ENCODE measurements around the gene KCNH1.

Gene KCNH1

GRCh38 chr1:210940081-210940617, 193.8 kb downstream of the KCNH1 start:
- TF ChIP-seq EZH2phosphoT487 (IDR thresholded peaks at IDR 0.05; ENCODE audit: low read depth) = no peak
- no peak for TF ChIP-seq CTCF (IDR thresholded peaks at IDR 0.05; ENCODE audit: low read depth, low read length)
- H3K79me2 ChIP-seq (ENCODE audit: low read length) = no peaks in the 10 kb centered on the region
- H3K4me2 ChIP-seq (ENCODE audit: low read length) = no peak overlapping the region

GRCh38 chr1:210938416-210938925, 195.5 kb downstream of the KCNH1 start:
- Histone ChIP-seq H3K4me2 (ENCODE audit: low read length) (no peak overlapping the region), H3K79me2 (ENCODE audit: low read length) (no peaks in the 10 kb centered on the region), H3K36me3 (replicated peaks; ENCODE audit: low read depth, low read length) (no peaks in the 10 kb centered on the region), H2AFZ (ENCODE audit: low read depth, low read length) (no peak overlapping the region), H3K4me3 (ENCODE audit: low read length) (no peak overlapping the region), H3K27me3 (ENCODE audit: low read depth, low read length) (peaks cover 26% of the 10 kb centered on the region), H3K27ac (ENCODE audit: low read length) (no peak overlapping the region), H3K9ac (ENCODE audit: low read length) (no peak overlapping the region), H3K4me1 (ENCODE audit: low read length) (no peaks in the 10 kb centered on the region), H4K20me1 (ENCODE audit: insufficient read depth, low read length) (no peaks in the 10 kb centered on the region), H3K9me3 (ENCODE audit: insufficient read depth, low read length) (no peaks in the 10 kb centered on the region)
- TF ChIP-seq EZH2phosphoT487 (IDR thresholded peaks at IDR 0.05; ENCODE audit: low read depth) (no peak), CTCF (IDR thresholded peaks at IDR 0.05; ENCODE audit: low read depth, low read length) (no peak)

More at GRCh38 chr1:210940081-210940617, 193.8 kb downstream of the KCNH1 start:
- Histone ChIP-seq H3K4me1 (ENCODE audit: low read length) (no peaks in the 10 kb centered on the region), H4K20me1 (ENCODE audit: insufficient read depth, low read length) (no peaks in the 10 kb centered on the region), H2AFZ (ENCODE audit: low read depth, low read length) (no peak overlapping the region), H3K27ac (ENCODE audit: low read length) (no peak overlapping the region), H3K4me3 (ENCODE audit: low read length) (no peak overlapping the region), H3K9me3 (ENCODE audit: insufficient read depth, low read length) (no peaks in the 10 kb centered on the region), H3K9ac (ENCODE audit: low read length) (no peak overlapping the region), H3K36me3 (replicated peaks; ENCODE audit: low read depth, low read length) (no peaks in the 10 kb centered on the region), H3K27me3 (ENCODE audit: low read depth, low read length) (peaks cover 26% of the 10 kb centered on the region)

DNA sequence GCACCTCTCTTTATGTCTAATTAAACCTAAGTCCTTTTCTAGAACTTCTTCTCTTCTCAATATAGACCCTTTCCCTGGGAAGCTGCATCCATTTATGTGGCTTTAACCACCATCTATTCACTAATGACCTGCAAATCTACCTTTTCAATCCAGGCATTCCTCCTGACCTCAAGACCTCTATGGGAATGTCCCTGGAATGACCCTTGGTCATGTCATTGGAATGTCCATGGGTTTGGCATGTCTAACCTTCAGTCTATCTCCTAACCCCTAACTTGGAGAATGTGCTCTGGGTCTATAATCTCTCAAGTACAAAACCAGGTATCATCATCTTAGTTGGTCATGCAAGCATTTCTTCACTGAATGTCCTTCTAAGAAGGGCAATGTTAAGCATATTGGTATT, 196.1 kb downstream of the KCNH1 start:
- Histone ChIP-seq H3K36me3 (replicated peaks; ENCODE audit: low read depth, low read length) (no peaks in the 10 kb centered on the region), H3K27me3 (ENCODE audit: low read depth, low read length) (peaks cover 26% of the 10 kb centered on the region), H3K4me2 (ENCODE audit: low read length) (no peak overlapping the region), H4K20me1 (ENCODE audit: insufficient read depth, low read length) (no peaks in the 10 kb centered on the region), H3K9ac (ENCODE audit: low read length) (no peak overlapping the region), H3K27ac (ENCODE audit: low read length) (no peak overlapping the region), H3K79me2 (ENCODE audit: low read length) (no peaks in the 10 kb centered on the region), H2AFZ (ENCODE audit: low read depth, low read length) (no peak overlapping the region), H3K4me1 (ENCODE audit: low read length) (no peaks in the 10 kb centered on the region), H3K9me3 (ENCODE audit: insufficient read depth, low read length) (no peaks in the 10 kb centered on the region), H3K4me3 (ENCODE audit: low read length) (no peak overlapping the region)
- TF ChIP-seq EZH2phosphoT487 (IDR thresholded peaks at IDR 0.05; ENCODE audit: low read depth) (no peak), CTCF (IDR thresholded peaks at IDR 0.05; ENCODE audit: low read depth, low read length) (no peak)

- Histone ChIP-seq H3K9me3 (ENCODE audit: insufficient read depth, low read length) (no peaks in the 10 kb centered on the region), H3K27ac (ENCODE audit: low read length) (no peak overlapping the region), H3K27me3 (ENCODE audit: low read depth, low read length) (peaks cover 15% of the 10 kb centered on the region), H3K9ac (ENCODE audit: low read length) (no peak overlapping the region), H4K20me1 (ENCODE audit: insufficient read depth, low read length) (no peaks in the 10 kb centered on the region), H3K4me2 (ENCODE audit: low read length) (no peak overlapping the region), H3K36me3 (replicated peaks; ENCODE audit: low read depth, low read length) (no peaks in the 10 kb centered on the region), H3K79me2 (ENCODE audit: low read length) (no peaks in the 10 kb centered on the region), H3K4me1 (ENCODE audit: low read length) (no peaks in the 10 kb centered on the region), H2AFZ (ENCODE audit: low read depth, low read length) (no peak overlapping the region), H3K4me3 (ENCODE audit: low read length) (no peak overlapping the region)
- TF ChIP-seq CTCF (IDR thresholded peaks at IDR 0.05; ENCODE audit: low read depth, low read length) (no peak), EZH2phosphoT487 (IDR thresholded peaks at IDR 0.05; ENCODE audit: low read depth) (no peak)
Measured at GRCh38 chr1:210935905-210936304, 198.0 kb downstream of the KCNH1 start.

Data from OCI-LY3 (cell line).